Fibroblast of skin of left biceps (primary cell): Measurements from ENCODE around the gene MYOCD.

ENCODE experiments used
- DNase-seq, 2 experiments: peaks; one replicate each; pipeline ENCODE4 v3.0.0-alpha.2; 2013; ENCODE audit warnings: low read depth in 2 of 2

Gene MYOCD

GRCh38 chr17:12745486-12745885 is 79.8 kb downstream of the MYOCD start:
- DNase-seq: no peak

- no peak for DNase-seq
Measured at GRCh38 chr17:12756786-12757185, 91.1 kb downstream of the MYOCD start.

GRCh38 chr17:12759090-12759489 is 93.4 kb downstream of the MYOCD start:
- no peak for DNase-seq

- peak; percentile 44 to 47 for DNase-seq
Measured at GRCh38 chr17:12765548-12765947, 99.9 kb downstream of the MYOCD start.

GRCh38 chr17:12768255-12768654 is 102.6 kb downstream of the MYOCD start:
- no peak for DNase-seq

GRCh38 chr17:12769981-12770380 is 104.3 kb downstream of the MYOCD start:
- DNase-seq: no peak

DNA sequence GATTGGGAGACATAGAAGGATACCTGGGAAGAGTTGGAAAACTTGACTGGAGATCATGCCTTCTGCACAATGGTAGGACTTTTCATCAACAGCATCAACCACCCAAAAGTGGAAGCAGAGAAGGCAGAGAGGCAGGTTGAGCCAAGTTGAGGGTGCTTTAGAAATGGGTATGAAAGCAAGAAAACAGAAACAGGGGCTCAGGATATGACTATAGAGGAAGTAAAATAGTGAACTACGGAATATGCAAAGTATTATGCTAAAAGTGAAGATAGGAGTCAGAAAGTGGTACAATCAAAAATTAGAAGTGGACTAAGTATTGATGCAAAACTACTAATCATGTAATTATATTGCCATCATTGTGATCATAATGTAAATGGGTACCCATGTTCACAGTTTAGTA is 107.5 kb downstream of the MYOCD start:
- DNase-seq: no peak

DNA sequence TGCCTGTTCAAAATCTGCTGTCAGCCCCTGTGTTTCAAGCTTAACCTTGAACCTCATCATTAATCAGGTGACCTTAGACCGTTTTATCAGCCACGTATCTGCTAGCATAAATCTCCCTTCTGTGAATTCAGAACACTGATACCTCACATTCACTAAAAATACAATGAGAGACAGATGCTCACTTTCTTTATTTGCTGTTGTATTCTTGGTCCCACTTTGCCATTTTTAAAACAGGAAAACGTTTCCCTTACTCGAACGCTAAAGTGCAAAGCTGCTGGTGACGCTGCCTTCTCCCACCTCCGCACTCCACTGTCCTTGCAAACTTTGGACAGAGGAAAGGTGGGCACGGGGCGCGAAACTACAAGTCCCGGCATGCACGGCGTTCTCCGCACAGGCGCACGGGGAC is 123.4 kb downstream of the MYOCD start:
- DNase-seq: no peak

GRCh38 chr17:12789481-12790248 is 124.0 kb downstream of the MYOCD start, which contains the start of gene ARHGAP44:
ARHGAP44 (plus strand) TSS chr17:12789498; CDS start chr17:12789839, 341 bp downstream.
- DNase-seq: peak in 1 of 2 experiments; percentile 17

DNA sequence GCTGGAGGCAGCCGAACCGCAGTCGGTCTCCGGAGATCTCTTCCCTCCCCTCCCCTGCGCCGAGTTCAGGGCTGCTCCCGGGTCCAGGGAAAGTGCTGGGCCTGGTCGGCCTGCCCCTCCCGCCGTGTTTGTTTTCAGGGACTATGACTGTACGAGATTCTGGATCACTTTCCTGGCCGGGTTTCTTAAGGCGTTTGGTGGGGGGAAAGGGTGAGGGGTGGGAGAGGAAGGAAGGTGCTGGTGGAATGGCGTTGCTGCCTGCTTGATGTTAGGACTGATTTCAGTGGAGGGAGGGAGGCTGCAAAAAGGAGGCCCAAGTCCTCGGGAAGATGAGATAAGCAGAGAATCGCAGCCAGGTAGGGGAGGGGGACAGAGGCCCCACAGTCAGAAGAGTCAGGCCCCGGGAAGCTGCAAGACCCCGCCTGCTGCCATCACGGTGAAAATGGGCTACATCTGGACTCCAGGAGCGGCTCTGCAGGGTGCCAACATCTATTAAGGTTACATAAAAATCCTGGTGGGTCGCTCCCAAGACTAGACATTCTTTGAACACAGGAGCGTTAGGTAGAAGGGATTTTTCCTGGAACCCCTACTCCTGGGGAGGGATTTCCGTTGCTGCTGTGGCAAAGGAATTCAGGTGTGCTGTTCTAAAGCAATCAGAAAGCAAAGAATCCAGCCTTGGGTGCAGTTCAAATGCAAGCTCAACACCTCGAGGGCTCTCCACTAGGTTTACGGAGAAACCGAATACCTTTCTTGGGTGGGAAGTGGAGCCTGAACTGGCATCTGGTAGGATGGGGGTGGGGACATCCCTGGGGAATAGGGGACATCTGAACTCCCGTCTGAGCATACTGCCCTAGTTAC is 124.8 kb downstream of the MYOCD start:
- no peak for DNase-seq

DNA sequence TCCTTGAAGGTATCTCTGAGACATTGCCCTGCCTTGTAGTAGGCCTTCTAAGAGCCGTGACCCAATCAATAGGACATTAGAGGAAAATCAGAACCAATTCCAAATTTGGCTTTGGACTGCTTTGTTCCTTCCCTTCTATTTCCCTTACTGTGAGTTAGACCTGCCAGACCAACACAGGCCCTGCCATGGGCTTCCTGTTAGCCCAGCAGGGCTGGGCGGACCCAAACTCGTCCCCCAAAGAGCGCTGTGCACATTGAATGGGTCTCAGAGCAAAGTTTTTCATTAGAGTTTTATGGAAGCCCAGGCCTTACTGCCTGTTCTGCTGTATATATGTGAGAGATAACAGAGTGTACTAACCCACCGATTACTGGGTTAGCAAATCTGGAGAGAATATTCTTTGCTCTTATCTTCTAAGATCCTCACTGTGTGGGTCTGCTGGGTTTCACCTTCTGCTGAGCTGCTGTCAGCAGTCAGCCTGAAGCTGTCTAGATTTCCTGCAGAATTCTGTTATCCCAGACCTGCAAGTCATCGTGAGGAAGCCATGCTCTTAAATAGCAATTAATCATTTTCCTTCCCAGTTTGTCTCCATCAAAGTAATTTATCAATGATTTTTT is 129.3 kb downstream of the MYOCD start:
- no peak for DNase-seq

GRCh38 chr17:12800855-12801365 is 135.2 kb downstream of the MYOCD start:
- no peak for DNase-seq

DNA sequence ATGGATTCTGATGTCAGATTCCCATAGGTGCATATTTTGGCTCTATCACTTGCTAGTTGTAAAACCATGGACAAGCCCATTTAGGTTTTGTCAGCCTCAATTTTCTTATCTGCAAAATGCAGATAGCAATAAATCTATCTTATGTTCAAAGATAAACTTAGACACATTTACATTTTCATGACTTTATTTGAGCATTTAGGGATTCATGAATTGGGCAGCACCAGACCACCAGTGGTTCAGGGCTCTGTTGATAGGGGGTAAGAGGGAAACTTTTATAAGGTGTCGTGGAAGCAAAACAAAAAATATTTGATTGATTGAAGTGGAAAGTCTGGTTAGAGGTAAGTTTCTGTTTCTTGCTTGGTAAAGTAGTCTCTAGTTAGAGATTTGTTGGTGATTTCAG is 140.9 kb downstream of the MYOCD start:
- no peak for DNase-seq

DNA sequence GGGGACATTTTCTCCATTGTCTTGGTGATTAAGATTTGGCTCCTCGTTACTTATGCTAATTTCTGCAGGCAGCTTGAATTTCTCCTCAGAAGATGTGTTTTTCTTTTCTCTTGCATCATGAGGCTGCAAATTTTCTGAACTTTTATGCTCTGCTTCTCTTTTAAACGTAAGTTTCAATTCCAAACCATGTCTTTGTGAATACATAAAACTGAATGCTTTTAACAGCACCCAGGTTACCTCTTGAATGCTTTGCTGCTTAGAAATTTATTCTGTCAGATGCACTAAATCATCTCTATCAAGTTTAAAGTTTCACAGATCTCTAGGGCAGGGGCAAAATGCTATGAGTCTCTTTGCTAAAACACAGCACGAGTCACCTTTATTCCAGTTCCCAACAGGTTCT is 143.0 kb downstream of the MYOCD start:
- no peak for DNase-seq

GRCh38 chr17:12812877-12813276 is 147.2 kb downstream of the MYOCD start:
- no peak for DNase-seq

- no peak for DNase-seq
Measured at GRCh38 chr17:12813664-12814063, 148.0 kb downstream of the MYOCD start.

- no peak for DNase-seq
Measured at GRCh38 chr17:12814718-12815117, 149.0 kb downstream of the MYOCD start.

- no peak for DNase-seq
Measured at GRCh38 chr17:12815642-12816141, 150.0 kb downstream of the MYOCD start.
